ENCODE results near the gene IMPA2.

DNA sequence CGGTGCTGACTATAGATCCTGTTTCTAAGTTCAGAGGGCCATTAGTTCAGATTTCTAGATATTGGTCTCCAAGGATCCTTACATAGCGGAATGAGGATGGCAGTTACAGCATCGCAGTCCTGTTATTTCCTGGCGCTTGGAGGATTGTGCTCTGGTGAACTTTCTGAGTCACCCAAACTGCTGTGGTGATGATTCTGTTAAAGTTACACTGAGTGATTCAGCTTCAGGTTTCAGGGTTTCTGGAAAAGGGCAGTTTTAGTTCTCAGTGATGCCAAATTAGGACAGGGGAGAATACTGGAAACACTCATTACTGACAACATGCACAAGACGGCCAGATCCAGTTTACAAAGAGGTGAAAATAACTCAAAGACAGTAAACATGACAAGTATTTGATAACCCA, 60.3 kb downstream of the IMPA2 start:
- TF ChIP-seq CTCF (IDR thresholded peaks at IDR 0.05) (no peak), TCF7 (CRISPR knock-in tag; IDR thresholded peaks at IDR 0.05; ENCODE audit: low read depth) (no peak), SP1 (CRISPR knock-in tag; conservative IDR thresholded peaks at IDR 0.05) (no peak), AFF4 (CRISPR knock-in tag; IDR thresholded peaks at IDR 0.05; ENCODE audit: borderline replicate concordance) (no peak), CBFB (CRISPR knock-in tag; IDR thresholded peaks at IDR 0.05; ENCODE audit: low read depth) (no peak), FOXK1 (CRISPR knock-in tag; IDR thresholded peaks at IDR 0.05) (no peak), NR2C2 (CRISPR knock-in tag; IDR thresholded peaks at IDR 0.05) (no peak), MLX (CRISPR knock-in tag; IDR thresholded peaks at IDR 0.05) (no peak), STAT6 (CRISPR knock-in tag; conservative IDR thresholded peaks at IDR 0.05; ENCODE audit: low read depth) (no peak), ZNF232 (CRISPR knock-in tag; IDR thresholded peaks at IDR 0.05) (no peak)
- TF ChIP-seq, protein P1, sequence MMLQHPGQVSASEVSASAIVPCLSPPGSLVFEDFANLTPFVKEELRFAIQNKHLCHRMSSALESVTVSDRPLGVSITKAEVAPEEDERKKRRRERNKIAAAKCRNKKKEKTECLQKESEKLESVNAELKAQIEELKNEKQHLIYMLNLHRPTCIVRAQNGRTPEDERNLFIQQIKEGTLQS (CRISPR knock-in tag; conservative IDR thresholded peaks at IDR 0.05) = no peak

Measured in WTC11 (cell line).